CD4-positive, alpha-beta T cell treated with Interleukin-17A for 4 hours (primary cell): Measurements from ENCODE around the gene ALDOB.
"Not testable (repeated sequence)": the region's sequence is repeated elsewhere in the genome, so short reads cannot be mapped to it uniquely, and the experiment has no call there.

ENCODE experiments used
- DNase-seq: peaks from one replicate; pipeline ENCODE4 v3.0.0-alpha.2; 2020; ENCODE audit warnings: mixed read lengths

ALDOB gene

GRCh38 chr9:101419863-101420262 is 15.7 kb downstream of the ALDOB start:
- no peak for DNase-seq

GRCh38 chr9:101418518-101419430 is 16.8 kb downstream of the ALDOB start:
- no peak for DNase-seq

DNA sequence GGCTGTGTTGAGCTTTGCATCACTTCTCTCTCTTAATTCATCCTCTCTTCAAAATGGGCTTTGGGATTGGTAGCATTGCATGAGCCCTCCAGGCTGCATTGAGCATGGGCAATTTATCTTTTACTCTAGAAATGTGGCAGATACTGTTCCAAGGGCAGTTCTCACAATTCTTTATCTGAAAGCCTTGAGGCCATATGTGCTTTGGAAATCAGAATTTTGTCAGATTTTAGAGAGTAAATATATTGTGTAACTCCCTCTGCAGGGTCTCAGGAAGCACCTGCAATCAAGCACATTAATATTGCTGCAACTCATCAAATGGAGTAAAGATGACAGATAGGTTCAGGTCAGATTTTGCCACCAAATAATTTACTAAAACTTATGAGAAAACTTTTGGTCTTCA is 17.6 kb downstream of the ALDOB start:
- DNase-seq = no peak

DNA sequence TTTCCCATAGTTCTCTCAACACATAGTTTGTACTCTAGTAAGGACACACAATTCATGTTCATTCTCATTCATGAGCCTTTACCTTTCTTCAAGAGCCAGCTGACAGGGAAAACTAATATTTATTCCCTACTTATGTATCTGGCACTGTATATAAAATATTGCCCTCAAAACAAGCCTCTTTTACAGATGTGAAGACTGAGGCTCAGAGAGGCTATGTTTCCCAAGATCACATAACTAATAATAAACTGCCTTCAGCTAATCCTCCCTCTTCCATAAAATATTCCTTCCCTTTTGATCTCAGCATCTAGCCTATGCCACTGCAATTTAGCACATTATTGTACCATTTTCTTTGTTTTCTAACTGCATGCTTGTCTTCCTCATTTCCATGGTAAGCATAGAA is 18.2 kb downstream of the ALDOB start:
- DNase-seq = no peak

DNA sequence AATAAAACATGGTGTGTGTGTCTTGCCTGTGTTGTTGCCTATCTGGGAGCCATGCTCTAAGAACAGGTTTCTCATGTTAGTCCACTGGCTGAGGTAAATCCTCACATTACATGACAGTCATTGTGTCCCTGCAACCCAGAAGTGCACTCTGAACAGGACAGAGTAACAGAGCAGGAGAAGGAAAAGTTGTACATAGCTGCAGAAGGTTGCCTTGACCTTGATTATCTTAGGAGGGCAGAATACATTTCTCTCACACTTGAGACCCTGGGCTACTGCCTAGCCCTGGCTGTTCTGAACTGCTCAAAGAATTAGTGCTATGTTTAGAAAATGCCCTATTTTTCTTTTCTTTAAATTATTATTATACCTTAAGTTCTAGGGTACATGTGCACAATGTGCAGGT is 20.0 kb downstream of the ALDOB start:
- DNase-seq = no peak

- no peak for DNase-seq
These were observed 20.7 kb downstream of the ALDOB start for GRCh38 chr9:101414839-101415238.

GRCh38 chr9:101409079-101409477 is 26.5 kb downstream of the ALDOB start:
- no peak for DNase-seq

DNA sequence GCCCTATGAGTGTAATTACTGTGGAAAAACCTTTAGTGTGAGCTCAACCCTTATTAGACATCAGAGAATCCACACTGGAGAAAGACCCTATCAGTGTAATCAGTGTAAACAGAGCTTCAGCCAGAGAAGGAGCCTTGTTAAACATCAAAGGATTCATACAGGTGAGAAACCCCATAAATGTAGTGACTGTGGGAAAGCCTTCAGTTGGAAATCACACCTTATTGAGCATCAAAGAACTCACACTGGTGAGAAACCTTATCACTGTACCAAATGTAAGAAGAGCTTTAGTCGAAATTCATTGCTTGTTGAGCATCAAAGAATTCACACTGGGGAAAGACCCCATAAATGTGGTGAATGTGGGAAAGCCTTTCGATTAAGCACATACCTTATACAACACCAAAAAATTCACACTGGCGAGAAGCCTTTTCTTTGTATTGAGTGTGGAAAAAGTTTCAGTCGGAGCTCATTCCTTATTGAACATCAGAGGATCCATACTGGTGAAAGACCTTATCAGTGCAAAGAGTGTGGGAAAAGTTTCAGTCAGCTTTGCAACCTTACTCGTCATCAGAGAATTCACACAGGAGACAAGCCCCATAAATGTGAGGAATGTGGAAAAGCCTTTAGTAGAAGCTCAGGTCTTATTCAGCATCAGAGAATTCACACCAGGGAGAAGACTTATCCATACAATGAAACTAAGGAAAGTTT is 27.0 kb downstream of the ALDOB start:
- DNase-seq = no peak

GRCh38 chr9:101403516-101404285 is 31.9 kb downstream of the ALDOB start:
- DNase-seq = no peak

DNA sequence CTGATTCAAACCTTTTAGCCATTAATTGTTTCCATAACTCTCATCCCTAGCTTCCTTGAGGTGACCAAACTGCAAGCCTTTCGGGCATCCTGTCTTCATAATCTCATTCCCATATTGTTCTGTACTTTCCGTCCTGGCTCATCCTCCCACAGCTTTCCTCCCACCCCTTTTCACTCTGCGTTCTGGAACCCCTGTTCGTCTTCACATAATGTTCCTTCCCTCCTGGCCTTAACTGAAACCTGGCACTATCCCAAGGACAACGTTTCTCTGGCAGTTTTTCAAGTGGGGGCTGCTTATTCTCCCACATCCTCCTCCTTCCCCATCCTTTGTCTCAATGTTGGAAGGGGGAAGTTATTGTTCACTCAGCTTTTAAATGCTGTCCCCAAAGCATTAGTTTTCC is 35.5 kb downstream of the ALDOB start:
- DNase-seq = no peak

DNA sequence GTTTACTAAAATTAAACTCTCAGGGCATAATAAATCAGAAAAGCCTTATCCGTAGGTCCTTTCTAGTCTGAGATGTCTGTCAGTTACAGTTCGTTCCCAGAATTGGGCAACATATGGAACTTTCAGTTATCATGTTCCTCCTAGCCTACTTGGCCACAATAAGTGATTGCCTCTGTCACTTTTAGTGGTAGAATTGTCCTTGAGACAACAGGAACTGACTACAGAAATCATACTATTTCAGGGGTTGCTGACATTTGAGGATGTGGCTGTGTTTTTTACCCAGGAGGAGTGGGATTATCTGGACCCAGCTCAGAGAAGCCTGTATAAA is 36.0 kb downstream of the ALDOB start:
- no peak for DNase-seq

- no peak for DNase-seq
These were observed 36.5 kb downstream of the ALDOB start for GRCh38 chr9:101398930-101399642.

- DNase-seq = peak; percentile 95
These were observed 37.3 kb downstream of the ALDOB start, which contains the start of the genes MRPL50 and ZNF189 for GRCh38 chr9:101398068-101398929. Gene MRPL50, minus strand, starts transcription at chr9:101398618. Its CDS starts 26 bp downstream, at chr9:101398592. Gene ZNF189, plus strand, starts transcription at chr9:101398851. Its CDS starts 306 bp downstream, at chr9:101399157.

DNA sequence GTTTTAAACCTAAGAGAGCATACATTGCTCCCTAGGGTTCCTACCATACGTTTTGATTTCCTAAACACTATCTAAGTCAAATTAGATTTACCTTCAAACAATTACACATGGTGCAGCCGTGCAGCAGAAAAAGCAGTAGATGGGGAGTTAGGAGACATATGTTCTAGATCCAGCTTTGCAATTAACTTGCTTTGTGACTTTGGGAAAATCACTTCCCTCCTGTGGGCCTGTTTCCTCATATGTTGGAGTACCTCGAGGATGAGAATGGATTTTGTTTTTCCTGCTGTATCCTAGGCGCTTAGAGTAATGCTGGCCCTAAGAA is 37.9 kb downstream of the ALDOB start:
- no peak for DNase-seq

- DNase-seq = no peak
These were observed 40.9 kb downstream of the ALDOB start for GRCh38 chr9:101394687-101395086.

- DNase-seq = no peak
These were observed 42.4 kb downstream of the ALDOB start for GRCh38 chr9:101393135-101393534.

GRCh38 chr9:101388507-101388993 is 47.0 kb downstream of the ALDOB start:
- no peak for DNase-seq

DNA sequence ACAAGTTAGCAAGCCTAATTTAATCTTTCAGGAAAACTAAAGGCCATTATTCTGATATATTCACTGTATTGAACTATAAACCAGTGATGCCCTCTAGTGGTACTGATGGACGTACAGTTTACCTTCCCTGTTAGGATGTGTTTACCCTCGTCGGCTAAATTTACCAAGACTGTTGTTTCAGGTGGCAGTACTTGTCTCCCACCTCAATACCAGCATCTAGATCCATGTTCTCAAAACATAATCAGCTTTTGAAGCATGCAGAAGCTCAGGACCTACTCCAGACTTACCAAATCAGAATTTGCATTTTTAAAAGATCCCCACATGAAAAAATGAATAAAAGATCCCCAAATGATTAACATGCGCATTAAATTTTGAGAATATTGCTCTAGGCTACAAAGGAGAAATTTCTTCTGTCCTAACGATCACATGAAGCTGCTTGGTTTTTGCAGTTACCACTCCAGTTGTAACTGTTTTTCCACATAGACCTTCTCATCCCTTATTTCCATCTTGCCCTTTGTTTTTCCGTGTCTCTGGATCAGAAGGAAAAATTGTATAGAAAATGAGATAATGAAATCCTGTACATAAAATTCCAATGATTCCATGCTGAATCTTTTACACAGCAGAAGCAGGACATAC is 47.6 kb downstream of the ALDOB start:
- peak; percentile 11 for DNase-seq

GRCh38 chr9:101384873-101385536 is 50.6 kb downstream of the ALDOB start, which contains the start of gene BAAT:
Gene BAAT, minus strand, starts transcription at chr9:101385006. Its CDS starts 13,602 bp downstream, at chr9:101371404.
- not testable (repeated sequence) for DNase-seq

GRCh38 chr9:101383361-101383760 is 52.2 kb downstream of the ALDOB start:
- no peak for DNase-seq
